B cell (primary cell): ENCODE results near the gene GMIP. TPM values are rescaled to one million over a fixed set of nuclear protein-coding genes. Genes with fewer than 3 reads are reported as not detected.

Source experiments
- ATAC-seq: fragments of 200-7000 bp; cut with Tn5 transposase; one replicate; pipeline ENCODE4 v1.10.0; 2021; ENCODE audit warnings: low read depth, mild to moderate bottlenecking, moderate number of reproducible peaks, moderate library complexity
- CTCF ChIA-PET: fragments of 350-600 bp; sonication (Branson Sonifier 250); formaldehyde crosslinking; loops from one replicate; lab custom pipeline; 2021; ENCODE audit warnings: antibody characterized with exemption, inconsistent platforms; lab: Charles Lee
- POLR2A ChIA-PET: fragments of 350-600 bp; sonication (Branson Sonifier 250); formaldehyde crosslinking; loops from one replicate; lab custom pipeline; 2021; ENCODE audit warnings: antibody characterized with exemption; lab: Charles Lee
- DNase-seq: peaks from one replicate; pipeline ENCODE4 v3.0.0; 2013
- H2AFZ ChIP-seq: 2 replicates; pipeline ENCODE4 v1.6.1; 2012; ENCODE audit warnings: mild to moderate bottlenecking, low read depth, low read length; ENCODE audit not compliant: insufficient read depth, poor library complexity, severe bottlenecking
- H3K27ac ChIP-seq, 2 donors: 1 replicate in 1 of 2; 2 replicates in 1 of 2; pipeline ENCODE4 v1.5.1; 2012 to 2013; ENCODE audit warnings: low read length in 2 of 2, mild to moderate bottlenecking in 2 of 2, moderate library complexity in 1 of 2
- H3K27me3 ChIP-seq, 4 experiments: fragments of 200-600 bp in 1 of 4; sonication (generic) in 1 of 4; replicated peaks in 1 of 4; 1 replicate in 2 of 4; 2 replicates in 2 of 4; pipeline versions ENCODE4 v1.6.1 to v1.7.0; 2013 to 2016; ENCODE audit warnings: low read length in 3 of 4, mild to moderate bottlenecking in 2 of 4, mixed read lengths in 1 of 4, moderate library complexity in 1 of 4; ENCODE audit not compliant: insufficient read depth in 4 of 4, control insufficient read depth in 3 of 4; ENCODE audit errors: control extremely low read depth in 1 of 4
- H3K36me3 ChIP-seq, 2 experiments: replicated peaks in 1 of 2; 1 replicate in 1 of 2; 2 replicates in 1 of 2; pipeline versions ENCODE4 v1.6.1 to v1.7.1; 2013; ENCODE audit warnings: low read length in 1 of 2; ENCODE audit not compliant: insufficient read depth in 2 of 2, control insufficient read depth in 1 of 2; ENCODE audit errors: control extremely low read depth in 1 of 2, extremely low read depth in 1 of 2
- H3K4me1 ChIP-seq, 2 donors: fragments of 200-600 bp in 1 of 2; sonication (generic) in 1 of 2; 1 replicate in 1 of 2; 2 replicates in 1 of 2; pipeline versions ENCODE4 v1.5.1 to v1.6.1; 2013 to 2017; ENCODE audit warnings: low read length in 2 of 2; ENCODE audit not compliant: control insufficient read depth in 2 of 2, insufficient read depth in 2 of 2
- H3K4me2 ChIP-seq: replicated peaks from 2 replicates; pipeline ENCODE3; 2012; ENCODE audit warnings: mild to moderate bottlenecking, low read depth, low read length; ENCODE audit not compliant: poor library complexity, severe bottlenecking
- H3K4me3 ChIP-seq, 5 experiments: fragments of 200-600 bp in 1 of 5; sonication (generic) in 1 of 5; 1 replicate in 3 of 5; 2 replicates in 2 of 5; pipeline versions ENCODE4 v1.5.1 to v1.7.0; 2011 to 2016; ENCODE audit warnings: low read length in 4 of 5, mild to moderate bottlenecking in 4 of 5, low read depth in 2 of 5, control low read depth in 1 of 5, moderate library complexity in 1 of 5; ENCODE audit not compliant: insufficient read depth in 1 of 5; ENCODE audit errors: control extremely low read depth in 1 of 5, extremely low read depth in 1 of 5
- H3K79me2 ChIP-seq: fragments of 200-600 bp; sonication (generic); one replicate; pipeline ENCODE4 v1.6.0; 2016; ENCODE audit warnings: low read length; ENCODE audit not compliant: control insufficient read depth, insufficient read depth
- H3K9ac ChIP-seq: fragments of 200-600 bp; sonication (generic); 2 replicates; pipeline ENCODE4 v1.6.1; 2017; ENCODE audit warnings: mild to moderate bottlenecking, low read length, moderate library complexity
- H3K9me3 ChIP-seq, 3 donors: one replicate each; pipeline versions ENCODE4 v1.6.1 to v1.7.1; 2013; ENCODE audit warnings: low read length in 2 of 3; ENCODE audit not compliant: control insufficient read depth in 2 of 3, insufficient read depth in 1 of 3; ENCODE audit errors: control extremely low read depth in 1 of 3
- H4K20me1 ChIP-seq: 2 replicates; pipeline ENCODE4 v1.6.0; 2012; ENCODE audit warnings: mild to moderate bottlenecking, low read length; ENCODE audit not compliant: insufficient read depth, control insufficient read depth, poor library complexity, severe bottlenecking
- H3K27ac Mint-ChIP-seq: one replicate; pipeline ENCODE4 v1.8.0; 2021; ENCODE audit warnings: mixed read lengths
- H3K27me3 Mint-ChIP-seq: one replicate; pipeline ENCODE4 v1.8.0; 2021; ENCODE audit warnings: mixed read lengths
- H3K4me1 Mint-ChIP-seq: one replicate; pipeline ENCODE4 v1.8.0; 2021; ENCODE audit warnings: mixed read lengths
- H3K4me3 Mint-ChIP-seq: one replicate; pipeline ENCODE4 v1.8.0; 2021; ENCODE audit warnings: mixed read lengths
- H3K9me3 Mint-ChIP-seq: one replicate; pipeline ENCODE4 v1.8.0; 2022; ENCODE audit warnings: mixed read lengths; ENCODE audit not compliant: insufficient read depth
- CTCF ChIP-seq: fragments of 200-600 bp; IDR thresholded peaks from one replicate; pipeline ENCODE4 v1.8.0; 2022; ENCODE audit warnings: antibody characterized with exemption, mild to moderate bottlenecking
- EZH2 ChIP-seq: IDR thresholded peaks from 2 replicates; pipeline ENCODE4 v1.6.1; 2012; ENCODE audit warnings: borderline replicate concordance, low read depth, mild to moderate bottlenecking, moderate library complexity, low read length; ENCODE audit not compliant: insufficient read depth, poor library complexity, severe bottlenecking
- whole genome bisulfite sequencing: methylation state at CpG from one replicate; pipeline ENCODE4 v1.1.5; 2013; ENCODE audit warnings: missing lambda C conversion rate; ENCODE audit not compliant: insufficient coverage; 5-methylcytosine and 5-hydroxymethylcytosine counted together
- intact Hi-C: fragments of 100-400 bp; cut with micrococcal nuclease; formaldehyde crosslinking; loops from one replicate; pipeline ENCODE4 v1.10.0; 2022
- polyA plus RNA-seq: library from polyadenylated mRNA; depleted of rRNA; stranded (reverse); fragments of >200 nt; gene quantifications from 2 replicates; pipeline ENCODE4 v1.2.3, GENCODE V29; 2012
- total RNA-seq, 2 donors: library from RNA; stranded (reverse); fragments of 120-200 nt in 1 of 2; gene quantifications; 1 replicate in 1 of 2; 2 replicates in 1 of 2; pipeline versions ENCODE4 v1.2.3 to v1.2.4, GENCODE V29; 2013 to 2022

GMIP gene
- total and polyA plus RNA-seq, 2 donors (not counting 1 experiment from before 2014, with no cell fraction given): 57.0 to 112 TPM

GRCh38 chr19:19654441-19654840, 11.0 kb upstream of the GMIP start:
- DNase-seq (no peak), ATAC-seq (no peak)
- POLR2A ChIA-PET: no interaction called here
- Histone ChIP-seq H3K9me3 (no peaks in the 10 kb centered on the region), H2AFZ (no peak overlapping the region), H3K4me3 (no peak overlapping the region), H3K36me3 (peaks cover 0 to 97% of the 10 kb centered on the region in 2 experiments), H3K27ac (no peak overlapping the region), H3K4me1 (no peaks in the 10 kb centered on the region), H3K9ac (no peak overlapping the region), H3K79me2 (peaks cover 64% of the 10 kb centered on the region), H4K20me1 (peaks cover 36% of the 10 kb centered on the region), H3K4me2 (no peak overlapping the region), H3K27me3 (no peaks in the 10 kb centered on the region)
- Mint-ChIP-seq H3K4me1 (no peaks in the 10 kb centered on the region), H3K9me3 (no peaks in the 10 kb centered on the region), H3K27ac (no peak overlapping the region), H3K27me3 (no peaks in the 10 kb centered on the region), H3K4me3 (no peak overlapping the region)
- 97% methylated on average over 15 of the region's 15 CpGs for WGBS
- intact Hi-C loops: no loop called here
- CTCF ChIA-PET: interaction anchor here (2.0 kb wide), 1 partner anchor 11 kb away, joined by 5 read pairs; the partner anchor contains the start of gene GMIP
- TF ChIP-seq EZH2: no peak
- no peak for TF ChIP-seq CTCF

GRCh38 chr19:19653597-19654147, 10.2 kb upstream of the GMIP start:
- ChIA-PET CTCF (interaction anchor here (1.4 to 2.0 kb wide), 2 partner anchors 10 kb away, joined by 3 to 5 read pairs; partner anchors contain the start of genes ATP13A1 and GMIP), POLR2A (no interaction called here)
- no peak overlapping the region for H3K27ac Mint-ChIP-seq
- peak; percentile 5 for DNase-seq
- no peak overlapping the region for H3K4me3 ChIP-seq
- no peaks in the 10 kb centered on the region for H3K4me1 Mint-ChIP-seq
- no peak for TF ChIP-seq CTCF
- TF ChIP-seq EZH2: no peak
- H4K20me1 ChIP-seq: peaks cover 36% of the 10 kb centered on the region
- H3K36me3 ChIP-seq: peaks cover 0 to 95% of the 10 kb centered on the region in 2 experiments
- ATAC-seq: no peak
- H3K79me2 ChIP-seq: peaks cover 57% of the 10 kb centered on the region
- H3K27me3 ChIP-seq: no peaks in the 10 kb centered on the region
- no peaks in the 10 kb centered on the region for H3K27me3 Mint-ChIP-seq
- H3K9me3 ChIP-seq: no peaks in the 10 kb centered on the region
- no peak overlapping the region for H3K27ac ChIP-seq
- H3K9ac ChIP-seq: no peak overlapping the region
- no peaks in the 10 kb centered on the region for H3K4me1 ChIP-seq
- H2AFZ ChIP-seq: no peak overlapping the region
- H3K9me3 Mint-ChIP-seq: no peaks in the 10 kb centered on the region
- 98% methylated on average over 20 of the region's 23 CpGs for WGBS
- no peak overlapping the region for H3K4me3 Mint-ChIP-seq
- intact Hi-C loops: no loop called here
- no peak overlapping the region for H3K4me2 ChIP-seq
